Gastrocnemius medialis (tissue), 4 donors: ENCODE measurements around the gene CDH1. TPM values are rescaled to one million over a fixed set of nuclear protein-coding genes. Genes with fewer than 3 reads are reported as not detected.

ENCODE experiments used
- ATAC-seq, 2 donors: fragments of 150-250 bp; one replicate each; pipeline ENCODE4 v1.9.1; 2016
- DNase-seq, 2 donors: peaks; one replicate each; pipeline ENCODE4 v3.0.0-alpha.2; 2019
- H3K27ac ChIP-seq, 4 donors: fragments of 200-600 bp; sonication (generic); 1 replicate in 1 of 4; 2 replicates in 3 of 4; pipeline ENCODE4 v1.5.1; 2016 to 2018; ENCODE audit warnings: mild to moderate bottlenecking in 2 of 4, moderate library complexity in 1 of 4
- H3K27me3 ChIP-seq, 3 donors: fragments of 200-600 bp; sonication (generic) in 2 of 3; 1 replicate in 1 of 3; 2 replicates in 2 of 3; pipeline versions ENCODE4 v1.5.1 to v1.6.0; 2016 to 2019; ENCODE audit warnings: mild to moderate bottlenecking in 1 of 3, moderate library complexity in 1 of 3
- H3K36me3 ChIP-seq, 2 donors: fragments of 200-600 bp; sonication (generic) in 1 of 2; one replicate each; pipeline ENCODE4 v1.5.1; 2017 to 2018
- H3K4me1 ChIP-seq, 2 donors: fragments of 200-600 bp; sonication (generic) in 1 of 2; one replicate each; pipeline ENCODE4 v1.5.1; 2016 to 2017; ENCODE audit warnings: mild to moderate bottlenecking in 2 of 2
- H3K4me3 ChIP-seq, 4 donors: fragments of 200-600 bp; sonication (generic) in 3 of 4; 1 replicate in 1 of 4; 2 replicates in 3 of 4; pipeline ENCODE4 v1.5.1; 2016 to 2019; ENCODE audit warnings: mild to moderate bottlenecking in 2 of 4
- H3K9me3 ChIP-seq, 3 donors: fragments of 200-600 bp; sonication (generic) in 2 of 3; 1 replicate in 1 of 3; 2 replicates in 2 of 3; pipeline ENCODE4 v1.5.1; 2016 to 2019
- CTCF ChIP-seq, 5 experiments: fragments of 450-650 bp in 3 of 5; fragments of 200-600 bp in 2 of 5; sonication (generic) in 2 of 5; IDR thresholded peaks in 4 of 5; conservative IDR thresholded peaks in 1 of 5; 1 replicate in 4 of 5; 2 replicates in 1 of 5; pipeline ENCODE4 v1.5.1; 2016 to 2019; ENCODE audit warnings: antibody characterized with exemption in 5 of 5, mild to moderate bottlenecking in 3 of 5, moderate library complexity in 3 of 5
- POLR2A ChIP-seq, 2 donors: fragments of 450-650 bp; IDR thresholded peaks; one replicate each; pipeline ENCODE4 v1.6.1; 2017; ENCODE audit warnings: antibody characterized with exemption in 2 of 2, mild to moderate bottlenecking in 2 of 2, moderate library complexity in 2 of 2
- in situ Hi-C, 4 donors: fragments of 200-750 bp; cut with MboI; loops; one replicate each; pipeline versions ENCODE4 v1.15.0 to v1.8.0; 2017; ENCODE audit warnings: low sequenced_read_pairs in 4 of 4
- intact Hi-C: fragments of 100-400 bp; cut with DNase I; formaldehyde crosslinking; loops from one replicate; pipeline ENCODE4 v1.15.1; 2023; ENCODE audit warnings: low total_unique reads
- total RNA-seq, 4 donors: library from RNA; depleted of rRNA; stranded (reverse); fragments of >200 nt; gene quantifications; one replicate each; pipeline versions ENCODE4 v1.1.0 to v1.2.3, GENCODE V29; 2016

Gene CDH1
- total RNA-seq, 4 donors from 2014 or later: 0.20 to 1.3 (median 0.20) TPM; not detected in 1

DNA sequence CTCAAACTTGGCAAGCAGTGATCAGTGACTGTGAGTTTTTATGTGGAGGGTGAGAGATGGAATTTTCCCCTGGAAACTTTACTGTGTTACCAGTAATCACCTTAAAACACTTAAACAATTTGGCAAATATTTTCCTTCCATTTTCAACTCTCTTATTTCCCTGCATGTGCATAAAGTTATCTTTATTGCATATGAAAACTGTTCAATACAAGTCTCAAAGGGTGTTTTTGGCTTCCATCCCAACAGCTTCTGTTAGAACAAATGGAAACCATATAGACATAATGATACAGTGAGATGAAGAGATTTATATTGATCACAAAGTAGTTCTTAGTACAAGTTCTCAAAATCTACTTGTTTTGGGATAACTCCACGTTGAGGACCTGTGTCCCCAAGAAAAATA, 69.9 kb downstream of the CDH1 start:
- ATAC-seq: no peak
- intact Hi-C loops (no loop called here), in situ Hi-C loops (loop anchor here in 1 of 4 donors (10.0 kb wide), 1 partner anchor 282 kb away; no protein-coding TSS in a partner anchor)
- H3K27ac ChIP-seq: no peak overlapping the region
- DNase-seq: no peak
- no peak overlapping the region for H3K4me3 ChIP-seq
- no peaks in the 10 kb centered on the region for H3K36me3 ChIP-seq
- H3K9me3 ChIP-seq: no peaks in the 10 kb centered on the region
- H3K4me1 ChIP-seq: no peaks in the 10 kb centered on the region
- H3K27me3 ChIP-seq: no peaks in the 10 kb centered on the region
- TF ChIP-seq POLR2A (IDR thresholded peaks at IDR 0.05) (no peak), CTCF (IDR thresholded peaks at IDR 0.05 in 4 of 5, conservative IDR thresholded peaks at IDR 0.05 in 1 of 5) (no peak)

- in situ Hi-C loops: no loop called here
- no peaks in the 10 kb centered on the region for H3K27me3 ChIP-seq
- H3K4me1 ChIP-seq: no peaks in the 10 kb centered on the region
- no peaks in the 10 kb centered on the region for H3K36me3 ChIP-seq
- no peak for TF ChIP-seq POLR2A (IDR thresholded peaks at IDR 0.05)
- no peak for TF ChIP-seq CTCF (IDR thresholded peaks at IDR 0.05 in 4 of 5, conservative IDR thresholded peaks at IDR 0.05 in 1 of 5)
- intact Hi-C loops: no loop called here
- ATAC-seq: no peak
- no peak for DNase-seq
- H3K4me3 ChIP-seq: no peak overlapping the region
- no peak overlapping the region for H3K27ac ChIP-seq
- no peaks in the 10 kb centered on the region for H3K9me3 ChIP-seq
These were observed 77.4 kb downstream of the CDH1 start for GRCh38 chr16:68814516-68814915.

- intact Hi-C loops: no loop called here
- no peak overlapping the region for H3K27ac ChIP-seq
- DNase-seq: no peak
- no peaks in the 10 kb centered on the region for H3K4me1 ChIP-seq
- in situ Hi-C loops: no loop called here
- H3K9me3 ChIP-seq: no peaks in the 10 kb centered on the region
- no peak for TF ChIP-seq POLR2A (IDR thresholded peaks at IDR 0.05)
- no peak for TF ChIP-seq CTCF (IDR thresholded peaks at IDR 0.05 in 4 of 5, conservative IDR thresholded peaks at IDR 0.05 in 1 of 5)
- no peak for ATAC-seq
- no peak overlapping the region for H3K4me3 ChIP-seq
- H3K36me3 ChIP-seq: no peaks in the 10 kb centered on the region
- H3K27me3 ChIP-seq: no peaks in the 10 kb centered on the region
These were observed 86.5 kb downstream of the CDH1 start for GRCh38 chr16:68823401-68824135.

DNA sequence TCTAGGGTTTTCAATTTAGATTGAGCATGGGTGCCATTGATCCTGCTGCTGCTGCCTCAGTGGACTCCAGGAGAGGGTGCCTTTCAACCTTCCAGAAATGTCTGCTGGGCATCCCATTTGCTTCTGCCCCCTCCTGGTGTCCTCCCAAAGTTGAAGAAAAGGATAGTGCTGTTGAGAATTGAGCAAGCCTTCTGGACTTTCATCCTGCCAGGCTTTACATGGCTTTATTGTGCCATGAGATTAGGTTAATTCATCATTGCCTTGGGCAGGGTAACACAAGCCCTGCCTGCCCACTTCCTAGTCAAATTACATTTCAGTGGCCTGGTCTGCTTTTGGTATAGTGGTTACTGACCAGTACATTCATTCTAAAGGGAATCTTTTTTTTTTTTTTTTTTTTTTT, 88.3 kb downstream of the CDH1 start:
- no peak overlapping the region for H3K4me3 ChIP-seq
- no peak for TF ChIP-seq POLR2A (IDR thresholded peaks at IDR 0.05)
- no peak for TF ChIP-seq CTCF (IDR thresholded peaks at IDR 0.05 in 4 of 5, conservative IDR thresholded peaks at IDR 0.05 in 1 of 5)
- H3K36me3 ChIP-seq: no peaks in the 10 kb centered on the region
- no peaks in the 10 kb centered on the region for H3K4me1 ChIP-seq
- in situ Hi-C loops: loop anchor here in 1 of 4 donors (25.0 kb wide), 1 partner anchor 288 kb away; the partner anchor contains the start of gene ZFP90
- H3K9me3 ChIP-seq: no peaks in the 10 kb centered on the region
- ATAC-seq: no peak
- H3K27me3 ChIP-seq: no peaks in the 10 kb centered on the region
- no peak for DNase-seq
- H3K27ac ChIP-seq: no peak overlapping the region
- intact Hi-C loops: no loop called here
